ENCODE data around the gene VPS33A.

GRCh38 chr12:122194804-122195203 is 71.5 kb downstream of the VPS33A start:
- TF ChIP-seq CTCF (conservative IDR thresholded peaks at IDR 0.05 in 1 of 2, IDR thresholded peaks at IDR 0.05 in 1 of 2; ENCODE audit: low read depth in 1 of 2, low read length in 2 of 2) (no peak), EZH2 (IDR thresholded peaks at IDR 0.05; ENCODE audit: low read length, missing control alignments) (no peak)
